Measurements from ENCODE around the gene KIAA0232. TPM values are rescaled to one million over a fixed set of nuclear protein-coding genes. Genes with fewer than 3 reads are reported as not detected.

Gene KIAA0232
- total RNA-seq, 1 experiment from 2014 or later = 28.5 TPM

GRCh38 chr4:6753103-6753560 lies 29.4 kb upstream of the KIAA0232 start:
- Mint-ChIP-seq H3K27me3 (ENCODE audit: low read depth) (no peaks in the 10 kb centered on the region; the same call in 1 of the 2 replicates), H3K36me3 (ENCODE audit: insufficient read depth in 1 of 3, low read depth in 3 of 3) (no peaks in the 10 kb centered on the region)

More at GRCh38 chr4:6753103-6753560, 29.4 kb upstream of the KIAA0232 start:
- H2BK5ac ChIP-seq (ENCODE audit: insufficient read length, low read length) = no peak overlapping the region
- no peak overlapping the region for H2BK12ac ChIP-seq (ENCODE audit: insufficient read length, low read depth, low read length)
- no peak overlapping the region for H3K9ac ChIP-seq (ENCODE audit: extremely low read depth, insufficient read length, low read length)
- no peak overlapping the region for H3K23ac ChIP-seq (ENCODE audit: insufficient read length, low read depth, low read length)
- no peaks in the 10 kb centered on the region for H3K23me2 ChIP-seq (ENCODE audit: insufficient read length, low read depth, low read length, poor library complexity, severe bottlenecking)
- no peaks in the 10 kb centered on the region for H4K20me1 ChIP-seq (ENCODE audit: control insufficient read depth, insufficient read depth, insufficient read length)
- no peak for TF ChIP-seq CTCF (conservative IDR thresholded peaks at IDR 0.05)
- H2BK120ac ChIP-seq (ENCODE audit: low read depth, low read length, poor library complexity, severe bottlenecking) = no peak overlapping the region
- H2AFZ ChIP-seq (ENCODE audit: low read length) = no peak overlapping the region
- Mint-ChIP-seq H3K4me3 (no peak overlapping the region), H3K27ac (peak overlapping the region in 1 of 3 experiments; percentile 80; a peak in 2 of 7 replicates), H3K9me3 (peaks cover 0 to 3% of the 10 kb centered on the region in 2 experiments; a peak in 1 of 5 replicates), H3K4me1 (peaks cover 7 to 17% of the 10 kb centered on the region in 2 experiments)
- WGBS (ENCODE audit: extremely low coverage, insufficient read length, low lambda C conversion rate) = no CpG with 5 or more reads among the region's 18 CpGs
- H3K79me2 ChIP-seq (ENCODE audit: insufficient read depth, low read length) = no peaks in the 10 kb centered on the region
- no peak overlapping the region for H2AK5ac ChIP-seq (ENCODE audit: insufficient read length, low read length)
- H4K5ac ChIP-seq (ENCODE audit: insufficient read length, low read depth, low read length) = no peak overlapping the region
- DNase-seq = no peak
- H3K9me3 ChIP-seq (ENCODE audit: control insufficient read depth, low read depth, low read length) = no peaks in the 10 kb centered on the region
- no peak overlapping the region for H3K56ac ChIP-seq (ENCODE audit: insufficient read length, low read depth, low read length)
- H2BK20ac ChIP-seq (ENCODE audit: low read depth, low read length, poor library complexity, severe bottlenecking) = no peak overlapping the region
- H3T11ph ChIP-seq (ENCODE audit: low read length) = no peak overlapping the region
- no peak overlapping the region for H4K8ac ChIP-seq (replicated peaks; ENCODE audit: insufficient read length, low read depth, low read length)
- no peak overlapping the region for H3K18ac ChIP-seq (ENCODE audit: insufficient read length, low read depth, low read length)
- no peak overlapping the region for H4K91ac ChIP-seq (ENCODE audit: insufficient read length, low read depth, low read length)
- H3K4me1 ChIP-seq (ENCODE audit: insufficient read depth, low read length) = no peaks in the 10 kb centered on the region
- no peak overlapping the region for H3K4me2 ChIP-seq (ENCODE audit: insufficient read depth, insufficient read length, low read length)
- no peaks in the 10 kb centered on the region for H3K27me3 ChIP-seq (ENCODE audit: insufficient read depth, low read length)
- peak overlapping the region; percentile 58; the same call in 1 of the 2 replicates for H3K14ac ChIP-seq (ENCODE audit: insufficient read depth, low read length)
- H3K79me1 ChIP-seq (ENCODE audit: insufficient read depth, low read depth, low read length, poor library complexity, severe bottlenecking) = no peaks in the 10 kb centered on the region
- H3K27ac ChIP-seq (ENCODE audit: insufficient read length, low read depth, low read length) = no peak overlapping the region
- H3K4ac ChIP-seq (ENCODE audit: low read depth, low read length) = no peak overlapping the region
- H2BK15ac ChIP-seq (ENCODE audit: low read depth, low read length) = no peak overlapping the region

Measured in H9 (cell line).